Panc1 (cell line): ENCODE measurements around the gene NCKAP5. TPM values are rescaled to one million over a fixed set of nuclear protein-coding genes. Genes with fewer than 3 reads are reported as not detected.

ENCODE experiments used
- ATAC-seq: fragments of 200-7000 bp; cut with Tn5 transposase; 2 replicates; pipeline ENCODE4 v1.9.1; 2020; ENCODE audit warnings: mild to moderate bottlenecking, moderate library complexity
- BruUV-seq: library from RNA; stranded (reverse); fragments of 400-500 nt; replicated peaks from 2 replicates; lab custom pipeline; 2021; lab: Mats Ljungman, UMichigan
- CTCF ChIA-PET: fragments of 300-600 bp; sonication (Branson Sonifier 250); formaldehyde crosslinking; loops from one replicate; lab custom pipeline; 2022; ENCODE audit warnings: antibody characterized with exemption; lab: Charles Lee
- POLR2A ChIA-PET: fragments of 300-600 bp; sonication (Branson Sonifier 250); formaldehyde crosslinking; loops from one replicate; lab custom pipeline; 2022; ENCODE audit warnings: antibody characterized with exemption; lab: Charles Lee
- DNase-seq: peaks from one replicate; pipeline ENCODE4 v3.0.0-alpha.2; 2010; ENCODE audit warnings: low read depth, low spot score
- H3K27ac ChIP-seq: 2 replicates; pipeline ENCODE4 v1.5.1; 2011; ENCODE audit warnings: mild to moderate bottlenecking, low read length, inconsistent platforms
- H3K27me3 ChIP-seq: fragments of 200-500 bp; sonication (Bioruptor generic); 2 replicates; pipeline ENCODE4 v1.6.0; 2014; ENCODE audit warnings: low read length, inconsistent platforms; ENCODE audit not compliant: control insufficient read depth, insufficient read depth
- H3K36me3 ChIP-seq: fragments of 200-500 bp; sonication (Bioruptor generic); 2 replicates; pipeline ENCODE4 v1.5.1; 2014; ENCODE audit warnings: inconsistent platforms, mild to moderate bottlenecking, low read length, moderate library complexity; ENCODE audit not compliant: control insufficient read depth, insufficient read depth
- H3K4me1 ChIP-seq: 2 replicates; pipeline ENCODE4 v1.5.1; 2011; ENCODE audit warnings: inconsistent platforms, mild to moderate bottlenecking, low read length, moderate library complexity; ENCODE audit not compliant: control insufficient read depth, insufficient read depth
- H3K4me3 ChIP-seq, 2 experiments: 2 replicates each; pipeline ENCODE4 v1.5.1; 2011 to 2012; ENCODE audit warnings: low read depth in 2 of 2, low read length in 2 of 2, mild to moderate bottlenecking in 2 of 2, inconsistent platforms in 1 of 2, moderate library complexity in 1 of 2
- H3K9me3 ChIP-seq: fragments of 200-500 bp; sonication (Bioruptor generic); 2 replicates; pipeline ENCODE4 v1.5.1; 2014; ENCODE audit warnings: low read depth, mild to moderate bottlenecking, inconsistent platforms, low read length, moderate library complexity; ENCODE audit not compliant: control insufficient read depth, insufficient read depth
- CTCF ChIP-seq: fragments of 450-650 bp; IDR thresholded peaks from 2 replicates; pipeline ENCODE4 v1.5.1; 2017; ENCODE audit warnings: mild to moderate bottlenecking
- POLR2AphosphoS5 ChIP-seq: IDR thresholded peaks from 2 replicates; pipeline ENCODE4 v1.6.1; 2012; ENCODE audit warnings: mild to moderate bottlenecking, low read depth, low read length, moderate library complexity
- REST ChIP-seq, 2 experiments: IDR thresholded peaks; 2 replicates each; pipeline ENCODE4 v1.6.1; 2011 to 2012; ENCODE audit warnings: low read depth in 2 of 2, control low read depth in 1 of 2, low read length in 1 of 2, mild to moderate bottlenecking in 1 of 2, moderate library complexity in 1 of 2; ENCODE audit not compliant: insufficient read depth in 1 of 2
- SIN3A ChIP-seq: IDR thresholded peaks from 2 replicates; pipeline ENCODE4 v1.6.1; 2012; ENCODE audit warnings: low read depth, mild to moderate bottlenecking, low read length, moderate library complexity, borderline replicate concordance; ENCODE audit not compliant: insufficient read depth
- TCF7L2 ChIP-seq: IDR thresholded peaks from 2 replicates; pipeline ENCODE4 v1.6.1; 2011; ENCODE audit warnings: mild to moderate bottlenecking, low read depth, low read length, inconsistent platforms
- in situ Hi-C: cut with HindIII; loops from 2 replicates; pipeline ENCODE4 v1.10.0; 2016; ENCODE audit warnings: low sequenced_read_pairs, low pct_unique_long_range_greater_than_20kb
- intact Hi-C: fragments of 100-400 bp; cut with micrococcal nuclease; formaldehyde crosslinking; loops from one replicate; pipeline ENCODE4 v1.10.0; 2022; ENCODE audit not compliant: unreplicated experiment
- total RNA-seq: library from RNA; stranded (reverse); gene quantifications from one replicate; pipeline ENCODE4 v1.2.1, GENCODE V29; 2021; ENCODE audit not compliant: unreplicated experiment

Gene NCKAP5
- total RNA-seq, 1 experiment from 2014 or later = 0.10 TPM

GRCh38 chr2:132641819-132642218 is 926.4 kb downstream of the NCKAP5 start:
- ChIA-PET CTCF (no interaction called here), POLR2A (no interaction called here)
- in situ Hi-C loops (no loop called here), intact Hi-C loops (no loop called here)
- no TSS peak for BruUV-seq
- no peaks in the 10 kb centered on the region for H3K27me3 ChIP-seq
- no peak overlapping the region for H3K4me3 ChIP-seq
- H3K27ac ChIP-seq = no peak overlapping the region
- no peaks in the 10 kb centered on the region for H3K4me1 ChIP-seq
- no peak for TF ChIP-seq POLR2AphosphoS5
- TF ChIP-seq CTCF = no peak
- no peak for TF ChIP-seq TCF7L2
- no peak for TF ChIP-seq SIN3A
- no peak for TF ChIP-seq REST (IDR thresholded peaks at IDR 0.05; ENCODE audit: insufficient read depth in 1 of 2, low read depth in 2 of 2, low read length in 1 of 2)
- DNase-seq (no peak), ATAC-seq (no peak)
- no peaks in the 10 kb centered on the region for H3K36me3 ChIP-seq
- no peaks in the 10 kb centered on the region for H3K9me3 ChIP-seq

GRCh38 chr2:132640116-132640515 is 928.1 kb downstream of the NCKAP5 start:
- H3K4me3 ChIP-seq = no peak overlapping the region
- DNase-seq (no peak), ATAC-seq (no peak)
- no peaks in the 10 kb centered on the region for H3K9me3 ChIP-seq
- BruUV-seq = no TSS peak
- no peaks in the 10 kb centered on the region for H3K4me1 ChIP-seq
- no peak overlapping the region for H3K27ac ChIP-seq
- TF ChIP-seq SIN3A (no peak), REST (IDR thresholded peaks at IDR 0.05; ENCODE audit: insufficient read depth in 1 of 2, low read depth in 2 of 2, low read length in 1 of 2) (no peak), TCF7L2 (no peak), CTCF (no peak), POLR2AphosphoS5 (no peak)
- ChIA-PET POLR2A (no interaction called here), CTCF (no interaction called here)
- intact Hi-C loops = no loop called here
- in situ Hi-C loops = no loop called here
- no peaks in the 10 kb centered on the region for H3K36me3 ChIP-seq
- H3K27me3 ChIP-seq = no peaks in the 10 kb centered on the region
